DND-41 (cell line): Measurements from ENCODE around the gene TGM5.

Experiments
- ATAC-seq: fragments of 200-7000 bp; cut with Tn5 transposase; 3 replicates; pipeline ENCODE4 v1.9.1; 2021; ENCODE audit warnings: low read depth; ENCODE audit not compliant: insufficient read depth
- DNase-seq: peaks from one replicate; pipeline ENCODE4 v3.0.0-alpha.2; 2020
- H2AFZ ChIP-seq: 2 replicates; pipeline ENCODE4 v1.6.0; 2012; ENCODE audit warnings: low read depth, low read length
- H3K27ac ChIP-seq: 2 replicates; pipeline ENCODE4 v1.5.1; 2012; ENCODE audit warnings: low read length, inconsistent platforms
- H3K27me3 ChIP-seq: fragments of 200-600 bp; sonication (generic); 2 replicates; pipeline ENCODE4 v1.6.0; 2012; ENCODE audit warnings: low read length, mild to moderate bottlenecking, inconsistent platforms; ENCODE audit not compliant: insufficient read depth, poor library complexity
- H3K36me3 ChIP-seq: 2 replicates; pipeline ENCODE4 v1.5.1; 2012; ENCODE audit warnings: low read length, inconsistent platforms; ENCODE audit not compliant: insufficient read depth
- H3K4me1 ChIP-seq: 2 replicates; pipeline ENCODE4 v1.5.1; 2012; ENCODE audit warnings: mild to moderate bottlenecking, low read length; ENCODE audit not compliant: insufficient read depth
- H3K4me2 ChIP-seq: 2 replicates; pipeline ENCODE4 v1.6.0; 2012; ENCODE audit warnings: mild to moderate bottlenecking, moderate library complexity, low read length, inconsistent platforms; ENCODE audit not compliant: insufficient read depth
- H3K4me3 ChIP-seq, 2 experiments: fragments of 200-600 bp in 1 of 2; shearing (Covaris generic) in 1 of 2; 2 replicates each; pipeline ENCODE4 v1.5.1; 2012 to 2016; ENCODE audit warnings: inconsistent platforms in 2 of 2, low read length in 2 of 2, mild to moderate bottlenecking in 2 of 2, low read depth in 1 of 2, moderate library complexity in 1 of 2
- H3K79me2 ChIP-seq: 2 replicates; pipeline ENCODE4 v1.6.0; 2012; ENCODE audit warnings: low read length, inconsistent platforms; ENCODE audit not compliant: insufficient read depth
- H3K9ac ChIP-seq: 2 replicates; pipeline ENCODE4 v1.6.0; 2012; ENCODE audit warnings: low read depth, mild to moderate bottlenecking, inconsistent platforms, low read length, moderate library complexity
- H3K9me3 ChIP-seq: 2 replicates; pipeline ENCODE4 v1.5.1; 2012; ENCODE audit warnings: low read length, moderate library complexity, mild to moderate bottlenecking, inconsistent platforms; ENCODE audit not compliant: insufficient read depth, severe bottlenecking
- H4K20me1 ChIP-seq: 2 replicates; pipeline ENCODE4 v1.6.0; 2012; ENCODE audit warnings: low read length; ENCODE audit not compliant: insufficient read depth
- EZH2 ChIP-seq: IDR thresholded peaks from 3 replicates; pipeline ENCODE4 v1.6.1; 2012; ENCODE audit warnings: borderline replicate concordance, low read depth, mild to moderate bottlenecking, moderate library complexity, low read length, inconsistent platforms; ENCODE audit not compliant: severe bottlenecking
- TF ChIP-seq, protein P1 (sequence below): IDR thresholded peaks from 2 replicates; pipeline ENCODE4 v1.5.1; 2012; ENCODE audit warnings: borderline replicate concordance, low read length, moderate library complexity, mild to moderate bottlenecking; ENCODE audit not compliant: poor library complexity, severe bottlenecking; ENCODE audit errors: extremely low read depth

The TGM5 gene

GRCh38 chr15:43237842-43238470, 28.8 kb downstream of the TGM5 start:
- no peak overlapping the region for H3K4me2 ChIP-seq
- peaks cover 10% of the 10 kb centered on the region for H3K27me3 ChIP-seq
- H2AFZ ChIP-seq, result no peak overlapping the region
- no peaks in the 10 kb centered on the region for H3K79me2 ChIP-seq
- H3K9ac ChIP-seq, result no peak overlapping the region
- DNase-seq (no peak), ATAC-seq (no peak)
- H3K9me3 ChIP-seq, result no peaks in the 10 kb centered on the region
- no peaks in the 10 kb centered on the region for H4K20me1 ChIP-seq
- TF ChIP-seq, protein P1, sequence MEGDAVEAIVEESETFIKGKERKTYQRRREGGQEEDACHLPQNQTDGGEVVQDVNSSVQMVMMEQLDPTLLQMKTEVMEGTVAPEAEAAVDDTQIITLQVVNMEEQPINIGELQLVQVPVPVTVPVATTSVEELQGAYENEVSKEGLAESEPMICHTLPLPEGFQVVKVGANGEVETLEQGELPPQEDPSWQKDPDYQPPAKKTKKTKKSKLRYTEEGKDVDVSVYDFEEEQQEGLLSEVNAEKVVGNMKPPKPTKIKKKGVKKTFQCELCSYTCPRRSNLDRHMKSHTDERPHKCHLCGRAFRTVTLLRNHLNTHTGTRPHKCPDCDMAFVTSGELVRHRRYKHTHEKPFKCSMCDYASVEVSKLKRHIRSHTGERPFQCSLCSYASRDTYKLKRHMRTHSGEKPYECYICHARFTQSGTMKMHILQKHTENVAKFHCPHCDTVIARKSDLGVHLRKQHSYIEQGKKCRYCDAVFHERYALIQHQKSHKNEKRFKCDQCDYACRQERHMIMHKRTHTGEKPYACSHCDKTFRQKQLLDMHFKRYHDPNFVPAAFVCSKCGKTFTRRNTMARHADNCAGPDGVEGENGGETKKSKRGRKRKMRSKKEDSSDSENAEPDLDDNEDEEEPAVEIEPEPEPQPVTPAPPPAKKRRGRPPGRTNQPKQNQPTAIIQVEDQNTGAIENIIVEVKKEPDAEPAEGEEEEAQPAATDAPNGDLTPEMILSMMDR, result no peak
- no peak for TF ChIP-seq EZH2
- H3K27ac ChIP-seq, result no peak overlapping the region
- no peaks in the 10 kb centered on the region for H3K4me1 ChIP-seq
- H3K4me3 ChIP-seq, result no peak overlapping the region
- H3K36me3 ChIP-seq, result no peaks in the 10 kb centered on the region

GRCh38 chr15:43235536-43235935, 31.2 kb downstream of the TGM5 start:
- TF ChIP-seq EZH2, result no peak
- TF ChIP-seq, protein P1, result no peak
- no peak overlapping the region for H3K4me2 ChIP-seq

GRCh38 chr15:43232289-43232874, 34.3 kb downstream of the TGM5 start:
- H2AFZ ChIP-seq, result no peak overlapping the region
- H3K9ac ChIP-seq, result no peak overlapping the region
- TF ChIP-seq, protein P1, result no peak
- TF ChIP-seq EZH2, result no peak
- H4K20me1 ChIP-seq, result no peaks in the 10 kb centered on the region
- no peak overlapping the region for H3K4me3 ChIP-seq
- H3K4me1 ChIP-seq, result no peaks in the 10 kb centered on the region
- no peaks in the 10 kb centered on the region for H3K79me2 ChIP-seq
- no peak overlapping the region for H3K27ac ChIP-seq
- no peak overlapping the region for H3K4me2 ChIP-seq
- H3K27me3 ChIP-seq, result peaks cover 7% of the 10 kb centered on the region
- no peaks in the 10 kb centered on the region for H3K36me3 ChIP-seq
- no peaks in the 10 kb centered on the region for H3K9me3 ChIP-seq
- ATAC-seq (no peak), DNase-seq (no peak)

More at GRCh38 chr15:43235536-43235935, 31.2 kb downstream of the TGM5 start:
- H3K9me3 ChIP-seq, result no peaks in the 10 kb centered on the region
- H3K27ac ChIP-seq, result no peak overlapping the region
- no peaks in the 10 kb centered on the region for H3K79me2 ChIP-seq
- H4K20me1 ChIP-seq, result no peaks in the 10 kb centered on the region
- DNase-seq (no peak), ATAC-seq (no peak)
- no peaks in the 10 kb centered on the region for H3K36me3 ChIP-seq
- H3K27me3 ChIP-seq, result peaks cover 6% of the 10 kb centered on the region
- no peak overlapping the region for H2AFZ ChIP-seq
- H3K9ac ChIP-seq, result no peak overlapping the region
- no peaks in the 10 kb centered on the region for H3K4me1 ChIP-seq
- no peak overlapping the region for H3K4me3 ChIP-seq
